NCI-H2196 (cell line): ENCODE data around the gene CLRN1.
"Not testable (repeated sequence)": the region's sequence is repeated elsewhere in the genome, so short reads cannot be mapped to it uniquely, and the experiment has no call there.

ENCODE experiments used
- DNase-seq: peaks from one replicate; lab custom pipeline; 2025; ENCODE audit not compliant: unreplicated experiment; lab: John Stamatoyannopoulos, UW

The CLRN1 gene

GRCh38 chr3:150972366-150973071, at the start of gene CLRN1:
Gene CLRN1, minus strand, starts transcription at chr3:150972727. Its CDS starts 19 bp downstream, at chr3:150972708.
- DNase-seq = no peak

GRCh38 chr3:151016478-151016795, 43.9 kb upstream of the CLRN1 start:
- no peak for DNase-seq

GRCh38 chr3:151015767-151016477, 43.4 kb upstream of the CLRN1 start:
- DNase-seq = no peak

- DNase-seq = no peak
Measured at GRCh38 chr3:151015181-151015580, 42.7 kb upstream of the CLRN1 start.

GRCh38 chr3:151014501-151015018, 42.0 kb upstream of the CLRN1 start:
- DNase-seq = no peak

- no peak for DNase-seq
Measured at GRCh38 chr3:151012753-151013152, 40.2 kb upstream of the CLRN1 start.

GRCh38 chr3:151011427-151011826, 38.9 kb upstream of the CLRN1 start:
- DNase-seq = no peak

GRCh38 chr3:151009981-151010380, 37.5 kb upstream of the CLRN1 start:
- no peak for DNase-seq

- no peak for DNase-seq
Measured at GRCh38 chr3:151009430-151009829, 36.9 kb upstream of the CLRN1 start.

- no peak for DNase-seq
Measured at GRCh38 chr3:151008699-151009098, 36.2 kb upstream of the CLRN1 start.

- DNase-seq = no peak
Measured at GRCh38 chr3:151003768-151004134, 31.2 kb upstream of the CLRN1 start.

- no peak for DNase-seq
Measured at GRCh38 chr3:151003029-151003767, 30.7 kb upstream of the CLRN1 start.

- DNase-seq = no peak
Measured at GRCh38 chr3:151002003-151002981, 29.8 kb upstream of the CLRN1 start.

- DNase-seq = no peak
Measured at GRCh38 chr3:150998996-150999395, 26.5 kb upstream of the CLRN1 start.

- no peak for DNase-seq
Measured at GRCh38 chr3:150996731-150997130, 24.2 kb upstream of the CLRN1 start.

GRCh38 chr3:150995510-150995909, 23.0 kb upstream of the CLRN1 start:
- no peak for DNase-seq

- DNase-seq = no peak
Measured at GRCh38 chr3:150989208-150989607, 16.7 kb upstream of the CLRN1 start.

GRCh38 chr3:150988395-150988794, 15.9 kb upstream of the CLRN1 start:
- not testable (repeated sequence) for DNase-seq

- no peak for DNase-seq
Measured at GRCh38 chr3:150985711-150986110, 13.2 kb upstream of the CLRN1 start.

GRCh38 chr3:150984066-150984465, 11.5 kb upstream of the CLRN1 start:
- DNase-seq = no peak
